Esophagus muscularis mucosa (tissue), 4 donors: ENCODE measurements around the gene FBXL7. TPM values are rescaled to one million over a fixed set of nuclear protein-coding genes. Genes with fewer than 3 reads are reported as not detected.

ENCODE experiments used
- DNase-seq: peaks from one replicate; pipeline ENCODE4 v3.0.0-alpha.2; 2017; ENCODE audit errors: extremely low spot score
- H3K27ac ChIP-seq, 4 donors: fragments of 200-600 bp; sonication (generic); replicated peaks in 1 of 4; 1 replicate in 3 of 4; 2 replicates in 1 of 4; pipeline ENCODE4 v1.5.1; 2016 to 2019; ENCODE audit warnings: mild to moderate bottlenecking in 1 of 4
- H3K27me3 ChIP-seq, 4 donors: fragments of 200-600 bp; sonication (generic); one replicate each; pipeline versions ENCODE4 v1.5.1 to v1.6.0; 2016 to 2019
- H3K36me3 ChIP-seq, 4 donors: fragments of 200-600 bp; sonication (generic); one replicate each; pipeline ENCODE4 v1.5.1; 2016 to 2019
- H3K4me1 ChIP-seq, 4 donors: fragments of 200-600 bp; sonication (generic); one replicate each; pipeline ENCODE4 v1.5.1; 2016 to 2019
- H3K4me3 ChIP-seq, 4 donors: fragments of 200-600 bp; sonication (generic); 1 replicate in 2 of 4; 2 replicates in 2 of 4; pipeline ENCODE4 v1.5.1; 2016 to 2019; ENCODE audit warnings: mild to moderate bottlenecking in 4 of 4, moderate library complexity in 1 of 4
- H3K9me3 ChIP-seq, 4 donors: fragments of 200-600 bp; sonication (generic); 1 replicate in 3 of 4; 2 replicates in 1 of 4; pipeline ENCODE4 v1.5.1; 2016 to 2019
- CTCF ChIP-seq, 3 experiments: fragments of 200-600 bp in 2 of 3; fragments of 450-650 bp in 1 of 3; sonication (generic) in 2 of 3; IDR thresholded peaks; one replicate each; pipeline ENCODE4 v1.5.1; 2017 to 2019; ENCODE audit warnings: antibody characterized with exemption in 3 of 3, mild to moderate bottlenecking in 2 of 3, moderate library complexity in 1 of 3
- EP300 ChIP-seq: sonication (generic); formaldehyde crosslinking; IDR thresholded peaks from one replicate; pipeline ENCODE4 v1.6.1; 2017; ENCODE audit warnings: antibody characterized with exemption
- POLR2A ChIP-seq: fragments of 450-650 bp; IDR thresholded peaks from one replicate; pipeline ENCODE4 v1.6.1; 2017; ENCODE audit warnings: antibody characterized with exemption, moderate library complexity, mild to moderate bottlenecking, low read depth
- POLR2AphosphoS5 ChIP-seq, 2 donors: sonication (generic); formaldehyde crosslinking; IDR thresholded peaks; one replicate each; pipeline ENCODE4 v1.6.1; 2017; ENCODE audit warnings: antibody characterized with exemption in 2 of 2
- WGBS: methylation state at CpG from one replicate; pipeline ENCODE4 v1.1.5; 2018; 5-methylcytosine and 5-hydroxymethylcytosine counted together
- intact Hi-C: fragments of 100-400 bp; cut with DNase I; formaldehyde crosslinking; loops from one replicate; pipeline ENCODE4 v1.15.1; 2023
- total RNA-seq, 4 donors: library from RNA; depleted of rRNA; stranded (reverse); fragments of >200 nt; gene quantifications; one replicate each; pipeline versions ENCODE4 v1.1.0 to v1.2.1, GENCODE V29; 2016

FBXL7 gene
- total RNA-seq, 4 donors from 2014 or later: 25.7 to 37.7 (median 27.6) TPM

- Histone ChIP-seq H3K9me3 (no peaks in the 10 kb centered on the region), H3K4me1 (peaks cover 0 to 13% (median 8%) of the 10 kb centered on the region in 4 donors), H3K4me3 (no peak overlapping the region), H3K27ac (no peak overlapping the region), H3K27me3 (no peaks in the 10 kb centered on the region), H3K36me3 (no peaks in the 10 kb centered on the region)
- no peak for TF ChIP-seq CTCF (IDR thresholded peaks at IDR 0.05)
- no peak for TF ChIP-seq POLR2AphosphoS5 (IDR thresholded peaks at IDR 0.05)
- no peak for TF ChIP-seq EP300
- TF ChIP-seq POLR2A: no peak
- intact Hi-C loops: no loop called here
- WGBS: 59% methylated on average over 1 of the region's 1 CpG
- DNase-seq: no peak
Measured at GRCh38 chr5:15549961-15550360, 50.0 kb downstream of the FBXL7 start.

DNA sequence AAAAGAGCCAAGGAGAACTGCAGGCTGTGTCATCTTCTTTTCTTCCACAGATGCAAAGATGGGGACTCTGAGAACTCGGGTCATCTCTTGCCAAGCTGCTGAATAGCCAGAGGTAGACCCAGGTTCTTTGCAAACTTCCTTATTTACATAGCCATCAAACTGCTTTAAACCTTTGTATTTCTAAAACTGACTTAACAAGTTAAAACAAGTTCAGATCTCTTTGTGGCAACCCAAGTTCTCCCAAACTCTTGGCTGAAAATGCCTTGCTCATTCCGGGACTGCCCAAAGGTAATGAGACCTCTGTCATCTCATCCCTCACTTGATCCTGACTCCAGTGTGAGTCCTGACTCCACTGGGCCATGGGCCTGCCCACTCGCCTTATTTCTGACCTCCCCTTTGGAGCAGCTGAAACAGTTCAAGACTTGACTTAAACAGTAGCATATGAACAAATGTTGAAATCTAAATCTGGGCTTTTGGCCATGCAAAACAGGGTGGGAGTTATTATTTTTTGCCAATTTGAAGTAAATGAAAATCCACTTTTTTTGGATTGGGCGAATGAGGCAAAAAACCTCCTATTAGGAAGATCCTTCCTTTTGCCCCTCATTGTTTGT lies 50.6 kb downstream of the FBXL7 start:
- peaks cover 0 to 13% (median 8%) of the 10 kb centered on the region in 4 donors for H3K4me1 ChIP-seq
- H3K27ac ChIP-seq: no peak overlapping the region
- no peak overlapping the region for H3K4me3 ChIP-seq
- intact Hi-C loops: no loop called here
- no peaks in the 10 kb centered on the region for H3K36me3 ChIP-seq
- no peaks in the 10 kb centered on the region for H3K9me3 ChIP-seq
- 78% methylated on average over 4 of the region's 4 CpGs for WGBS
- no peak for DNase-seq
- TF ChIP-seq CTCF (IDR thresholded peaks at IDR 0.05) (no peak), POLR2AphosphoS5 (IDR thresholded peaks at IDR 0.05) (no peak), POLR2A (no peak), EP300 (no peak)
- no peaks in the 10 kb centered on the region for H3K27me3 ChIP-seq

DNA sequence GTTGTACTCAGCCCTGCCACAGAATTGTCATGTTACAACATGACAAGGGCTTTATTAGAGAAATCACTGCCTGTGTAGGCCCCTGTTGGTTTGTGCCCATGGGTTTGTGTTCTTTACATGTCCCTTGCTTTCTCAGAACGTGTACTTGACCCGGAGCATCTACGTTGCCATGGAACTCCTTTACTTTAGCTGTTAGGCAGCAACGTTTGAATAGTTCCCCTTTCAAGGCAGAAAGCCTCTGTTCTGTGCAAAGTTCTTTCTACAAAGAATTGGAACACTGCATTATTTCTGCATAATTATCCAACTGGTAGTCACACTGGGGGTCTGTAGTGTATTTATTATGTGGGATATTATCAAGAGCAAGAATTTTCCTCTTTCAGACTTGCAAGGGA lies 51.1 kb downstream of the FBXL7 start:
- no peak overlapping the region for H3K27ac ChIP-seq
- WGBS: 79% methylated on average over 4 of the region's 4 CpGs
- no peak overlapping the region for H3K4me3 ChIP-seq
- H3K9me3 ChIP-seq: no peaks in the 10 kb centered on the region
- no peaks in the 10 kb centered on the region for H3K36me3 ChIP-seq
- intact Hi-C loops: no loop called here
- H3K4me1 ChIP-seq: peaks cover 0 to 13% (median 8%) of the 10 kb centered on the region in 4 donors
- H3K27me3 ChIP-seq: no peaks in the 10 kb centered on the region
- TF ChIP-seq EP300 (no peak), POLR2A (no peak), POLR2AphosphoS5 (IDR thresholded peaks at IDR 0.05) (no peak), CTCF (IDR thresholded peaks at IDR 0.05) (no peak)
- DNase-seq: no peak

- H3K4me3 ChIP-seq: no peak overlapping the region
- DNase-seq: no peak
- 85% methylated on average over 1 of the region's 1 CpG for WGBS
Measured at GRCh38 chr5:15554542-15554941, 54.6 kb downstream of the FBXL7 start.

More at GRCh38 chr5:15554542-15554941, 54.6 kb downstream of the FBXL7 start:
- TF ChIP-seq POLR2A: no peak
- no peak for TF ChIP-seq EP300
- no peak for TF ChIP-seq POLR2AphosphoS5 (IDR thresholded peaks at IDR 0.05)
- no peak for TF ChIP-seq CTCF (IDR thresholded peaks at IDR 0.05)
- no peaks in the 10 kb centered on the region for H3K9me3 ChIP-seq
- H3K36me3 ChIP-seq: no peaks in the 10 kb centered on the region
- intact Hi-C loops: no loop called here
- H3K27me3 ChIP-seq: no peaks in the 10 kb centered on the region
- H3K27ac ChIP-seq: no peak overlapping the region
- H3K4me1 ChIP-seq: peaks cover 0 to 35% (median 24%) of the 10 kb centered on the region in 4 donors
